ENCODE results near the gene CA11.

- no peak for TF ChIP-seq POLR2AphosphoS5 (IDR thresholded peaks at IDR 0.05; ENCODE audit: borderline replicate concordance, low read depth, low read length)
- TF ChIP-seq EZH2 (IDR thresholded peaks at IDR 0.05), result no peak
Measured at GRCh38 chr19:48591021-48591420, 55.0 kb downstream of the CA11 start.

Data from SK-N-MC (cell line).